D721Med (cell line): ENCODE measurements around the gene RHBDF2.

Experiments used
- DNase-seq: peaks from one replicate; pipeline ENCODE4 v3.0.0; 2011; ENCODE audit warnings: low spot score; ENCODE audit not compliant: insufficient read length
- FAIRE-seq: peaks from 2 replicates; lab custom pipeline; 2011; peaks lifted over from hg19 to GRCh38; lab: Jason Lieb, UNC
- TF ChIP-seq, protein P1 (sequence below): IDR thresholded peaks from 2 replicates; pipeline ENCODE4 v1.5.1; 2012; ENCODE audit warnings: mild to moderate bottlenecking, control low read depth; ENCODE audit not compliant: insufficient read depth; ENCODE audit errors: missing control alignments

Gene RHBDF2

GRCh38 chr17:76542566-76542971, 41.3 kb upstream of the RHBDF2 start:
- FAIRE-seq (no peak), DNase-seq (no peak)
- TF ChIP-seq, protein P1, sequence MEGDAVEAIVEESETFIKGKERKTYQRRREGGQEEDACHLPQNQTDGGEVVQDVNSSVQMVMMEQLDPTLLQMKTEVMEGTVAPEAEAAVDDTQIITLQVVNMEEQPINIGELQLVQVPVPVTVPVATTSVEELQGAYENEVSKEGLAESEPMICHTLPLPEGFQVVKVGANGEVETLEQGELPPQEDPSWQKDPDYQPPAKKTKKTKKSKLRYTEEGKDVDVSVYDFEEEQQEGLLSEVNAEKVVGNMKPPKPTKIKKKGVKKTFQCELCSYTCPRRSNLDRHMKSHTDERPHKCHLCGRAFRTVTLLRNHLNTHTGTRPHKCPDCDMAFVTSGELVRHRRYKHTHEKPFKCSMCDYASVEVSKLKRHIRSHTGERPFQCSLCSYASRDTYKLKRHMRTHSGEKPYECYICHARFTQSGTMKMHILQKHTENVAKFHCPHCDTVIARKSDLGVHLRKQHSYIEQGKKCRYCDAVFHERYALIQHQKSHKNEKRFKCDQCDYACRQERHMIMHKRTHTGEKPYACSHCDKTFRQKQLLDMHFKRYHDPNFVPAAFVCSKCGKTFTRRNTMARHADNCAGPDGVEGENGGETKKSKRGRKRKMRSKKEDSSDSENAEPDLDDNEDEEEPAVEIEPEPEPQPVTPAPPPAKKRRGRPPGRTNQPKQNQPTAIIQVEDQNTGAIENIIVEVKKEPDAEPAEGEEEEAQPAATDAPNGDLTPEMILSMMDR = no peak

DNA sequence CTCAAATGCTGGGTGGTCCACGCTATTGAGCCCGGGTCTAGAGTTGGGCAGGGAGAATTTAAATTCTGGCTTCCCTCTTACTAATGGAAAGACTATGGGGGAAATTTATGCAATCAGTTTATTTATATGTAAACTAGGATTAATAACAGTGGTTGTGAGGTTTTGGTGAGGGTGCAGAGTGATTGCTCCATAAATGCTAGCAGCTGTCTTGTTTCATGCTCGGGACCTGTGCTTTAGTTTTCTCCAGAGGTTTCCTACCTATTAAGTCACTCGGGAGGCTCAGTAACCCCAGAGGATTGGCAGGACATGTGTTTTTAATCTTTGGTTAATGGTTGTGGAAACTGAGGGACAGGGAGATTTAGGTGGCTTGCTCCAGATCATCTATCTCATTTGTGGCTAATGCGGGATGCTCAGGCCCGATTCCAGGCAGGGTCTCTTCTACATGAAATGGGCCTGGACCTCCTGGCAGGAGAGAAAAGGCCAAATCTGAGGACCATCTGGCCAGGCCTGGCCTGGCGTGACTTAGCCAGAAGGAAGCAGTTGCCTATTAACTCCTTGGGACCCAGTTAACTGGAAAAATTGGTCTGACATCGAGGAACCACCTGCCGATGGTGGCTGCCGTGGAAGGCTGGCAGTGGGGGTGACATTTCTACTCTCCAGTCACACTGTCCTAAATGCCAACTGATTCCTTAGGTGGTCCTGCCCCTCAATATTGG, 40.7 kb upstream of the RHBDF2 start:
- no peak for DNase-seq
- no peak for FAIRE-seq
- TF ChIP-seq, protein P1 = no peak

DNA sequence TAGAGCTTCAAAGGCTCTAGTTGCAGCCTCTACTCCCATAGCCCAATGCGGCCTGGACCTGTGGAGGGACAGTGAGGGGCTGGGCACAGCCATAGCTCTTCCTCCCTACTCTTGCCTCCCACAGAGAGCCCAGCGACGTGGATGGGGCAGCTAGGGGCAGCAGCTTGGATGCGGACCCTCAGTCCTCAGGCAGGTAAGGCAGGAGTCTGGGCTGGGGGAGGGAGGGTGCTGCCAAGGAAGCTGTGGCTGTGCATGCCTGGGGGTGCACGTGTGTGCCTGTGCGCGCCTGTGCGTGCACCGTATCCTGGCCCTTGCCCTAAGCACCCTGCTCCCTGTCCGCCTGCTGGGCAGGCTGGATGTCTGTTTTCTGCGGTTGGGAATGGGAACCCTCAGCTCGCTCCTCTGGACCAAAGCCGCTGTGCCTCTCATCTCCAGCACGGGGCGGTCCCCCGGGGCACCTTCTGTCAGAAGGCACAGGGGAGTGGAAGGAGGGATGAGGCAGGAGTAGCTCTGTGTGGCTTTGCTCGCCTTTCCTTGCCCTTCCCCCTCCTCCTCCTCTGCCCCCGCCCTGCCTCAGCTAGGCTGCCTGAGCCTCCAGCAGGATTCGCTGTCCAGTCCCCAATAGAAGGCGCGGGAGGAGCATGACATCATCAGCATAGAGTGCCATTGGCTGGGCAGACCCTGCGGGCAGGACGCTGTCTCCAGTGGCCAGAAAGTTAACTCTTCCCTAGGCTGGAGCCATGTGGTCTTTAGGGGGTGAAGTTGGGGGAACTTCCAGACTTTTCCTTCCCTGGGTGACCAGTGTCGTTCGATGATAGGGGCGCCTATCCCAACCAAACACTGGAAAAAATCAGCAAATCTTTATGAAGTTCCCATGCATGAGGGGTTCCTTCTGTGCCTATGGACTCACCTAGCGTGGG, 39.4 kb upstream of the RHBDF2 start:
- DNase-seq (peak; percentile 95), FAIRE-seq (peak; percentile 82)
- TF ChIP-seq, protein P1 = no peak

- FAIRE-seq = no peak
- TF ChIP-seq, protein P1 = no peak
- DNase-seq = peak; percentile 60
These were observed 38.5 kb upstream of the RHBDF2 start, which contains the start of gene PRCD for GRCh38 chr17:76539631-76540271. PRCD (plus strand) TSS chr17:76540044; CDS start chr17:76540142, 98 bp downstream.

DNA sequence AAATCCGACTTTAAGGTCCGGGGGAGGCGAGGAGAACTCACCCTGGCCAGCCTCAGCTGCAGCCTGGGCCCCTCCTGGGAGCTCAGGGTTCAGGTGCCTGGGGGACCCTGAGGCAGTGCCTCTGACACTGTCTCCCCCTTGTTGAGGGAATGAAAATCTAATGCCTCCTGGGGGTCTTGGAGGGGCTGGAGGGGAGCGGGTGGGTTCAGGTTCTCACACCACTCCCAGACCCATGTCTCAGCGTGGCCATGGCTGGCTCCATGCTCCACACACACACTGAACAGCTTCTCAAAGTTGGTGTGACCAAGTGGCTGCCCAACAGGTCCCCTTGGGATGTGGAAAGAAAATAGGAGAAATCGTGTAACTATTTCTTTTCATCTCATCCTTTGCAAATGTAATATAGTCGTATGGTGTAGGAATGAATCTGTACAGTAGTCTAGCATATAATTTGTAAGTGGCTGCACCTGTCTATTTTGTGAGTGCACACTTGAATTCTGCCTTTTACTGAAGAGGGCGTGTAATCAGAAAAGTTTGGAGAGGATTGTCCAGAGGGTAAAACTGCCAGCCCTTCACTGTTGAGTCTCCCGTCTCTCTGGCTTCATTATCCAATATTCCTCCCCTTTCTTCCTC, 37.8 kb upstream of the RHBDF2 start:
- DNase-seq = peak; percentile 23
- FAIRE-seq = no peak
- TF ChIP-seq, protein P1 = no peak

- DNase-seq = peak; percentile 21
- TF ChIP-seq, protein P1 = no peak
- no peak for FAIRE-seq
These were observed 37.2 kb upstream of the RHBDF2 start for GRCh38 chr17:76538281-76538931.
